ENCODE results near the gene ZCCHC7.
"Not testable (repeated sequence)": the region's sequence is repeated elsewhere in the genome, so short reads cannot be mapped to it uniquely, and the experiment has no call there.

The ZCCHC7 gene

DNA sequence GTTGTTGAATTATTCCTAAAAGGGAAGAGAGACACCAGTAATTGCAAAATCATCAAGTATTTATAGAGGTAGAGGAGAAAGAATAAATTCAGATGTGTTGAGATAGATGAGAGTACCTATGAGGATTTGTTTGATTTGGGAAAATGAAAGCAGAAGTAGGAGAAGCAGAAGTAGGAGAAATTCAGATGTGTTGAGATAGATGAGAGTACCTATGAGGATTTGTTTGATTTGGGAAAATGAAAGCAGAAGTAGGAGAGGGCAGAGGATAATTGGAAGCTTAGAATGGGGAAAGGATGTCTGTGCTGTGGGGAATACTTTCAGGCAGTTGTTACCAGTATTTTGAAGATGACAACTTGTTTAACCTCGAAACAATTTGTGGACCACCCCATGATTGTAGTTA lies 35.1 kb upstream of the ZCCHC7 start:
- POLR2A ChIA-PET (ENCODE audit: low non-redundant PET) = no interaction called here
- CTCF ChIA-PET = no interaction called here
- no peak overlapping the region for H3K27ac ChIP-seq
- TF ChIP-seq CTCF (conservative IDR thresholded peaks at IDR 0.05; ENCODE audit: low read depth) = no peak
- no peak for DNase-seq (ENCODE audit: low spot score)

- H3K27ac ChIP-seq; DNase-seq (ENCODE audit: low spot score); POLR2A ChIA-PET (ENCODE audit: low non-redundant PET): not testable (repeated sequence)
- CTCF ChIA-PET = interaction anchor here (0.7 kb wide), 1 partner anchor 26 kb away, joined by 4 read pairs; no protein-coding TSS in a partner anchor
Measured at GRCh38 chr9:37092714-37093295, 27.6 kb upstream of the ZCCHC7 start.

- CTCF ChIA-PET = interaction anchor here (0.5 kb wide), 1 partner anchor 228 kb away, joined by 3 read pairs; no protein-coding TSS in a partner anchor
- no peak for TF ChIP-seq CTCF (conservative IDR thresholded peaks at IDR 0.05; ENCODE audit: low read depth)
- no peak overlapping the region for H3K27ac ChIP-seq
- POLR2A ChIA-PET (ENCODE audit: low non-redundant PET) = no interaction called here
- DNase-seq (ENCODE audit: low spot score) = no peak
Measured at GRCh38 chr9:37094751-37095150, 25.6 kb upstream of the ZCCHC7 start.

- ChIA-PET CTCF (interaction anchor here (0.6 kb wide), 2 partner anchors 138 to 610 kb away, joined by 3 to 5 read pairs; no protein-coding TSS in a partner anchor), POLR2A (ENCODE audit: low non-redundant PET) (interaction anchor here (0.6 kb wide), 1 partner anchor 122 kb away, joined by 4 read pairs; no protein-coding TSS in a partner anchor)
- no peak overlapping the region for H3K27ac ChIP-seq
- no peak for TF ChIP-seq CTCF (conservative IDR thresholded peaks at IDR 0.05; ENCODE audit: low read depth)
- no peak for DNase-seq (ENCODE audit: low spot score)
Measured at GRCh38 chr9:37096628-37097027, 23.7 kb upstream of the ZCCHC7 start.

DNA sequence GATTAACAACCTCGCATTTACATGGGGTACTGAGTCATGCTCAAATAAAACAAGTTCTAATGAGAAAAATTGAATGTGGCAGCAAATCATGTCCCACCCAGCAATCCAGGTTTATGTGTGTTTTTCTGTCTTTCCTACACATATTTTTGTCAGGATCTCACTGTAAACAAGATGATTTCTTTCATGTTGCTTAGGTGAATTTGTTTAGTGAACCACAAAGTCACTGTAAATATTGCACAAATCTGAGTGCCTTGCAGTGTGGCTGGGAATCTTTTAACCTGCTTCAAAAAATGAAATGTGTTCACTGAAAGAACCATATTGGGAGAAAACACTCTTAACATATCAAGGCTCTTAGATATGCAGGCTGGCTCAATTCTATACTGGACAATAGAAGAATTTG lies 23.1 kb upstream of the ZCCHC7 start:
- ChIA-PET CTCF (interaction anchor here (0.6 kb wide), 1 partner anchor 611 kb away, joined by 3 read pairs; no protein-coding TSS in a partner anchor), POLR2A (ENCODE audit: low non-redundant PET) (interaction anchor here (0.6 kb wide), 1 partner anchor 122 kb away, joined by 4 read pairs; no protein-coding TSS in a partner anchor)
- no peak for TF ChIP-seq CTCF (conservative IDR thresholded peaks at IDR 0.05; ENCODE audit: low read depth)
- H3K27ac ChIP-seq = no peak overlapping the region
- DNase-seq (ENCODE audit: low spot score) = no peak

DNA sequence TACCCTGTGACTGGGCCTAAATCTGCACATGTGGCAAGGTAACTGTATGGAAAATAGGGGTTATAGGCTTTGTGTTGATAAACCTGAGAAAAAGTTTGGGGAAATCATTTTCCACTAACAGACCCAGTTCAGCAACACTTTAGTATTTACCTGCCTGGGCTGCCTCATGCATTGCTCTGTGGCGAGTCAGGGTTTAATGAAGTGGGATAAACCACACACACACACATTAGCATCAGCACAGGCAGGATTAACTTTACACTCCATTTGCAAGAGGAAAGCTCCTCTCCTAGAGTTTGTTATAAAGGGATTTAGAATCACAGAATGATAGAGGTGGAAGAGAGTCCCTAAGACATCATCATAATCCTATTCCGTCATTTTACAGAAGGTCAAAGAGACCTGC lies 20.0 kb upstream of the ZCCHC7 start:
- CTCF ChIA-PET = no interaction called here
- POLR2A ChIA-PET (ENCODE audit: low non-redundant PET) = no interaction called here

More for the DNA sequence above, 20.0 kb upstream of the ZCCHC7 start:
- no peak for TF ChIP-seq CTCF (conservative IDR thresholded peaks at IDR 0.05; ENCODE audit: low read depth)
- no peak for DNase-seq (ENCODE audit: low spot score)
- H3K27ac ChIP-seq = no peak overlapping the region
